Brain microvascular endothelial cell (primary cell): Measurements from ENCODE around the gene EYS.

ENCODE experiments used
- DNase-seq: peaks from one replicate; pipeline ENCODE4 v3.0.0-alpha.2; 2020
- H3K27ac ChIP-seq: fragments of 250-450 bp; sonication (Bioruptor Pico); 2 replicates; pipeline ENCODE4 v1.5.1; 2020; ENCODE audit warnings: mild to moderate bottlenecking, moderate library complexity
- H3K27me3 ChIP-seq: fragments of 250-450 bp; sonication (Bioruptor Pico); replicated peaks from 2 replicates; pipeline ENCODE4 v1.5.1; 2020; ENCODE audit warnings: mild to moderate bottlenecking
- H3K36me3 ChIP-seq: fragments of 250-450 bp; sonication (Bioruptor Pico); replicated peaks from 2 replicates; pipeline ENCODE4 v1.5.1; 2020; ENCODE audit warnings: mild to moderate bottlenecking
- H3K4me3 ChIP-seq: 2 replicates; pipeline ENCODE4 v1.5.1; 2011; ENCODE audit warnings: low read depth, mild to moderate bottlenecking, control low read depth, low read length, moderate library complexity
- in situ Hi-C: cut with HindIII; loops from 2 replicates; pipeline ENCODE4 v1.10.0; 2017; ENCODE audit warnings: low sequenced_read_pairs, low pct_ligation_motif_present
- TF ChIP-seq, protein P1 (sequence below): IDR thresholded peaks from 2 replicates; pipeline ENCODE4 v1.5.1; 2011; ENCODE audit warnings: low read depth, mild to moderate bottlenecking, moderate library complexity, low read length, control low read depth, inconsistent platforms; ENCODE audit errors: missing control alignments

The EYS gene

GRCh38 chr6:63790334-63790733 lies 1916.7 kb downstream of the EYS start:
- Histone ChIP-seq H3K36me3 (no peaks in the 10 kb centered on the region), H3K27me3 (no peaks in the 10 kb centered on the region), H3K4me3 (no peak overlapping the region), H3K27ac (no peak overlapping the region)
- in situ Hi-C loops: no loop called here
- TF ChIP-seq, protein P1, sequence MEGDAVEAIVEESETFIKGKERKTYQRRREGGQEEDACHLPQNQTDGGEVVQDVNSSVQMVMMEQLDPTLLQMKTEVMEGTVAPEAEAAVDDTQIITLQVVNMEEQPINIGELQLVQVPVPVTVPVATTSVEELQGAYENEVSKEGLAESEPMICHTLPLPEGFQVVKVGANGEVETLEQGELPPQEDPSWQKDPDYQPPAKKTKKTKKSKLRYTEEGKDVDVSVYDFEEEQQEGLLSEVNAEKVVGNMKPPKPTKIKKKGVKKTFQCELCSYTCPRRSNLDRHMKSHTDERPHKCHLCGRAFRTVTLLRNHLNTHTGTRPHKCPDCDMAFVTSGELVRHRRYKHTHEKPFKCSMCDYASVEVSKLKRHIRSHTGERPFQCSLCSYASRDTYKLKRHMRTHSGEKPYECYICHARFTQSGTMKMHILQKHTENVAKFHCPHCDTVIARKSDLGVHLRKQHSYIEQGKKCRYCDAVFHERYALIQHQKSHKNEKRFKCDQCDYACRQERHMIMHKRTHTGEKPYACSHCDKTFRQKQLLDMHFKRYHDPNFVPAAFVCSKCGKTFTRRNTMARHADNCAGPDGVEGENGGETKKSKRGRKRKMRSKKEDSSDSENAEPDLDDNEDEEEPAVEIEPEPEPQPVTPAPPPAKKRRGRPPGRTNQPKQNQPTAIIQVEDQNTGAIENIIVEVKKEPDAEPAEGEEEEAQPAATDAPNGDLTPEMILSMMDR: no peak
- DNase-seq: no peak

DNA sequence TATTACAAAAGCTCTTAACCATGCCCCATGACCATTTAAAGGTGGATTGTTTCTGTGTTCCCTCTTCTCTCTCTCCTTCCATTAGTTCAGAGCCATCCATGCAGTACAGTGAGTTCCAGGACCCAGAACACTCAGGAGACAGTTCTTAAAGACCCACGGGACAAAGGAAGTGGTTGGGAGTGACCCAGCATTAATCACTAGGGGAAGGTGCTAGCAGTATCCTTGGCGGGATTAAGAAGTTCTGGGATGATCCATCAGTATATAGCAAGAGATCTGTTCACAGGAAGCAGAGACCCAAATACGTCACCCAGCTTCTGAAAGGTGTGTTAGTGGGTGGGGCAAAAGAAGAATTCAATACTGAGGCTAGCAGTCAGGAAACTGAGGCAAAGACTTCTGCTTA lies 1917.3 kb downstream of the EYS start:
- TF ChIP-seq, protein P1: no peak
- H3K27ac ChIP-seq: no peak overlapping the region
- no peak for DNase-seq
- no peaks in the 10 kb centered on the region for H3K36me3 ChIP-seq
- no peak overlapping the region for H3K4me3 ChIP-seq
- no peaks in the 10 kb centered on the region for H3K27me3 ChIP-seq
- in situ Hi-C loops: no loop called here

DNA sequence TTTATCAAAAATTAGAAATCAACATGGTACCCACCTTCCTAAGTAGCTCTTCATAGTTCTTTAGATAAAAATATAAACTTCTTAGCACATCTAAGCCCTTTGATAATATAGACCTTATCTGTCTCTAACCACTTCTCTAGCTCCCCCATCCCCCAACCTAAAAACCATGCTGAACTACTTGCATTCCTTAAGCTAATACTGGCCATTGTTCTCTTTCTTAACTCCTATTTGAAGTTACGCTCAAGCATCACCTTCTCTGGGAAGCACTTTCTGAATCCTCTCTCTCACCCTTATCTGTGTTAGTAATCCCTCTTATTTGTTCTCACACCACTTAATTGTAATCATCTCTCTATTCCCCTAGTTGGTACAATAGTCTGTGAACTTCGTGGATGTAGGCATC lies 1918.5 kb downstream of the EYS start:
- no peak overlapping the region for H3K4me3 ChIP-seq
- in situ Hi-C loops: no loop called here
- H3K27me3 ChIP-seq: no peaks in the 10 kb centered on the region

DNA sequence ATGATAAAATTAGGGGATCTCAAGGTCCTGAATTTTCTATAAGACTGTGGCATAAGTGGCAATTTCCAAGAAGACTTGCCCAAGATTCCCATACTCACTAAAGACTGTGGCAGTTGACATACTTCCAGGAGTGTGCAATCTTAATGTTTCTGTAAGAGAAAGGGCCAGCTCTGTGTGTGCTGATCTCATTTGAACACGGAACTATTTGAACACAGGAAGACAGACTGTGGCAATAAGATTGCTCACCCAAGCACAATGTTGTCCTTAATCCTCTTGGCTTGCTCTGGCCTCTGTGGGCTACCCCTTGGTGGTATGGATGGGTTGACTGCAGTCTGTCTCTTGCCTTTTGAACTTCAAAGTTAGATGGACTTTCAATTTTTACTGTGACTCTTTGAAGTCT lies 1920.0 kb downstream of the EYS start:
- in situ Hi-C loops: no loop called here

More for the DNA sequence above, 1918.5 kb downstream of the EYS start:
- TF ChIP-seq, protein P1: no peak
- DNase-seq: no peak
- Histone ChIP-seq H3K27ac (no peak overlapping the region), H3K36me3 (no peaks in the 10 kb centered on the region)

GRCh38 chr6:63785006-63785405 lies 1922.0 kb downstream of the EYS start:
- no peak for DNase-seq
- Histone ChIP-seq H3K4me3 (no peak overlapping the region), H3K36me3 (no peaks in the 10 kb centered on the region), H3K27me3 (no peaks in the 10 kb centered on the region), H3K27ac (no peak overlapping the region)
- TF ChIP-seq, protein P1: no peak
- in situ Hi-C loops: no loop called here

More for the DNA sequence above, 1920.0 kb downstream of the EYS start:
- H3K36me3 ChIP-seq: no peaks in the 10 kb centered on the region
- no peak overlapping the region for H3K4me3 ChIP-seq
- no peak overlapping the region for H3K27ac ChIP-seq
- DNase-seq: no peak
- TF ChIP-seq, protein P1: no peak
- no peaks in the 10 kb centered on the region for H3K27me3 ChIP-seq

GRCh38 chr6:63783096-63783495 lies 1923.9 kb downstream of the EYS start:
- Histone ChIP-seq H3K4me3 (no peak overlapping the region), H3K27me3 (no peaks in the 10 kb centered on the region), H3K36me3 (no peaks in the 10 kb centered on the region), H3K27ac (no peak overlapping the region)
- no peak for DNase-seq
- in situ Hi-C loops: no loop called here
- TF ChIP-seq, protein P1: no peak
